AG04449 (cell line): ENCODE results near the gene MAD1L1.

ENCODE experiments used
- CTCF ChIA-PET: fragments of 350-600 bp; formaldehyde crosslinking; extraction: SDS; loops from one replicate; lab custom pipeline; 2021; ENCODE audit warnings: antibody characterized with exemption; lab: Yijun Ruan, JAX
- POLR2A ChIA-PET: fragments of 400-600, 350-600 bp; formaldehyde crosslinking; extraction: SDS; loops from one replicate; lab custom pipeline; 2020; ENCODE audit warnings: antibody characterized with exemption, inconsistent platforms; lab: Yijun Ruan, JAX
- DNase-seq: peaks from one replicate; pipeline ENCODE4 v3.0.0-alpha.2; 2010; ENCODE audit warnings: low read depth, low spot score
- H3K4me3 ChIP-seq: 2 replicates; pipeline ENCODE4 v1.5.1; 2011; ENCODE audit warnings: low read depth, mild to moderate bottlenecking, control low read depth, low read length
- TF ChIP-seq, protein P1 (sequence below): IDR thresholded peaks from one replicate; pipeline ENCODE4 v1.5.1; 2011; ENCODE audit warnings: mild to moderate bottlenecking, moderate library complexity, low read length, control low read depth, inconsistent platforms; ENCODE audit not compliant: insufficient read depth; ENCODE audit errors: missing control alignments

MAD1L1 gene

DNA sequence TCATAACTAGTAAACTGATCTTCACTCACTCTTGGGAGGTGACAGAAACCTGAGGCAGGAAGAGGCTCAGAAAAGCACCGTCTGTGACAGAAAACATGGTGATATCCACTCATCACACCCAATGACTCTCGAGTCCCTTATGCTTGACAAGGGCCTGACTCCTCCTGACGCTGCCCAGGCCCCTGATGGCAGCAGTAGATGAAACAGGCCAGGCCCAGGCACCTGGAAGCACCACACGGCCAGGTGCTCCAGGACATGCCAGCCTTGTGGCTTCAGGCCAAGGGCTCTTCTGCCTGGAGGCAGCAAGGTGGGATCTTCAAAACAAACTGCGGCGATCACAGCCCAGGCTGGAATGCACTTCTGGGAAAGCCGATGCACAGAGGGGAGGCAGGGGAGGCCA lies 89.3 kb downstream of the MAD1L1 start:
- POLR2A ChIA-PET = no interaction called here
- H3K4me3 ChIP-seq = no peak overlapping the region
- no peak for DNase-seq
- TF ChIP-seq, protein P1, sequence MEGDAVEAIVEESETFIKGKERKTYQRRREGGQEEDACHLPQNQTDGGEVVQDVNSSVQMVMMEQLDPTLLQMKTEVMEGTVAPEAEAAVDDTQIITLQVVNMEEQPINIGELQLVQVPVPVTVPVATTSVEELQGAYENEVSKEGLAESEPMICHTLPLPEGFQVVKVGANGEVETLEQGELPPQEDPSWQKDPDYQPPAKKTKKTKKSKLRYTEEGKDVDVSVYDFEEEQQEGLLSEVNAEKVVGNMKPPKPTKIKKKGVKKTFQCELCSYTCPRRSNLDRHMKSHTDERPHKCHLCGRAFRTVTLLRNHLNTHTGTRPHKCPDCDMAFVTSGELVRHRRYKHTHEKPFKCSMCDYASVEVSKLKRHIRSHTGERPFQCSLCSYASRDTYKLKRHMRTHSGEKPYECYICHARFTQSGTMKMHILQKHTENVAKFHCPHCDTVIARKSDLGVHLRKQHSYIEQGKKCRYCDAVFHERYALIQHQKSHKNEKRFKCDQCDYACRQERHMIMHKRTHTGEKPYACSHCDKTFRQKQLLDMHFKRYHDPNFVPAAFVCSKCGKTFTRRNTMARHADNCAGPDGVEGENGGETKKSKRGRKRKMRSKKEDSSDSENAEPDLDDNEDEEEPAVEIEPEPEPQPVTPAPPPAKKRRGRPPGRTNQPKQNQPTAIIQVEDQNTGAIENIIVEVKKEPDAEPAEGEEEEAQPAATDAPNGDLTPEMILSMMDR = no peak
- CTCF ChIA-PET = no interaction called here

DNA sequence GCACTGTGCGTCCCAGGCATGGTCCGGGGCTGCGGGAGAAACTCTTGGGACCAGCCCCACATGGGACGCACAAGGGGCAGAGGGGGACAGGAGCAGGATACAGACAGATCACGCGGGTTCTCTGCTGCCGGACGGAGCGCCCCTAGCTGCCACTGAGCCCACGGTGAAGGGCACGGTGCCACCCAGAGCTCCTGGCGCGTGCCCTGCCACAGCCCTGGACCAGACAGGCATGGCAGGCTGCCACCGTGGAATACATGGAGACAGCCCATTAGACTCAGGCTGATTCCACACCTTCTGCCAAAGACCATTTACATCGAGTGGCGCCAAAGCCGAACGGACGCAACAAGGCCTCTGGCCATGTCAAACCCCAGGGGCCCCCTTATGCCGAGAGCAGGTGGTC lies 90.4 kb downstream of the MAD1L1 start:
- DNase-seq = no peak
- TF ChIP-seq, protein P1 = no peak
- no peak overlapping the region for H3K4me3 ChIP-seq
- CTCF ChIA-PET = no interaction called here
- POLR2A ChIA-PET = no interaction called here

DNA sequence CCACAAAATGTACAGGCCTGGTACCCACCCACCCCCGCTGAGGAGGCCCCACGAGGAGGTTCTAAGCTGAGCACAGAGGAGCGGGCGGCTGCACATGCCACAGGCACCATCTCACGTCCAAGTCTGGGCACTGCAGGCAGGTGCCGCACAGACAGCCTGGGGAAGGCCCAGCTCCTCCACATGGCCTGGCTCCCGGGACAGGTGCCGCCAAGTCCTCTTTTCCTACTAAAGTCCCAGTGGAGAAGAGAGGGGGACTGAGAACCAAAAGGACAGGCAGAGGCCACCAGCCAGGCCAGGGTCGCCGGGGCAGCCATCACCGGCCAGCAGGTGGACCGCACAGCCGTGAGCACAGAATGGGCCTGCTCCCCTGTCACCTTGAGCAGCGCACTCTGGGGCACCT lies 91.1 kb downstream of the MAD1L1 start:
- ChIA-PET POLR2A (no interaction called here), CTCF (no interaction called here)
- no peak overlapping the region for H3K4me3 ChIP-seq
- no peak for DNase-seq
- TF ChIP-seq, protein P1 = no peak

DNA sequence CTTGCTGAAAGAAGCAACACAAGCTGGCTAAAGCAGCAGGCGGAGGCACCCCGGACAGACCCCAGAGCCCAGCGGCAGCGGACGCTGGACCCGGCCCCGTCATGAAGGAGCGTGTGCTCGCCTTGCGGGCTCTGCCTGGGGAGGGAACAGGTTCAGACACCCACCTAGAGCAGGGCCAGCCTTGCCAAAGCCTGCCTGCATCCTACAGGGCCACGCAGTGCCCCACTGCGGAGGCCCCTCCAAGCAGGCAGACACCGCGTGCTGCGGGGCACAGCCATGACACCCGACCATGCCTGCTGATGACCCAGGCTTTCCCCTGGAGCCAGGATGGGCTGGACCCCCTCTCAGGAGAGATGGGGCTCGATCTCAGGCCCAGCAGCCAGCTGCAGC lies 91.7 kb downstream of the MAD1L1 start:
- no peak for DNase-seq
- TF ChIP-seq, protein P1 = no peak
- POLR2A ChIA-PET = no interaction called here
- no peak overlapping the region for H3K4me3 ChIP-seq
- CTCF ChIA-PET = no interaction called here

- DNase-seq = no peak
- ChIA-PET POLR2A (no interaction called here), CTCF (no interaction called here)
- TF ChIP-seq, protein P1 = no peak
- H3K4me3 ChIP-seq = no peak overlapping the region
Measured at GRCh38 chr7:2140216-2141020, 92.3 kb downstream of the MAD1L1 start.

DNA sequence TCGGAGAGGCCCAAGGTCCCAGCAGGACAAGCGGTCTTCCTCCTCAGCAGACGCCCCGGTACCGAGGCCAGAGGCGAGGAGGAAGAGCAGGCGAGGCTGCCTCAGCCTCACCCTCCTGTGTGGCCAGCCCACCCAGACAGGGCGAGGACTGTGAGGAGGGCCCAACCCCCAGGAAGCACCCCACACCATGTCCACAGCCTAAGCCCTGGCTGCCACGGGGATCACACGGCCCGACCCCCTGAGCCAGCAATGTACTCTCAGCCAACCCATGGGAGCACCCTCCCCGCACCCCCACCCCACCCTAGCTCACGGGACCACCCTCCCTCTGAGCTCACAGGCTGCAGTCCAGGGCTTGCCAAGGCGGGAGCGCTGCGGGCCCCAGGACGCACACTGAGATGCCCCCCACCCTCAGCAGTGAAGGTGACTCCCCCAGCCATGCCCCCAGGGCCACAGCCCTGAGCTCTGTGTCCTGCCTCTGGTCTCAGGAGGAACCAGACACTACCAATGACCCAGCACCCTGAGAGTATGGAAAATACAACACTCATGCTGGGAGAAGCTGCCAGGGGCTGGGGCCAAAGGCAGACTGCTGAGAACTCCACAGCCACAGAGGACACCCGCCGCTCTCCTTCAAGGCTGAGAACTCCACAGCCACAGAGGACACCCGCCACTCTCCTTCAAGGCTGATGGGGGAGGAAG lies 93.6 kb downstream of the MAD1L1 start:
- TF ChIP-seq, protein P1 = no peak
- no peak for DNase-seq
- CTCF ChIA-PET = no interaction called here
- no peak overlapping the region for H3K4me3 ChIP-seq
- POLR2A ChIA-PET = no interaction called here
